HG03097 (cell line): ENCODE measurements around the gene RINL.

ENCODE experiments used
- ATAC-seq: cut with Tn5 transposase; IDR thresholded peaks from one replicate; pipeline ENCODE4 v1.9.1; 2021; ENCODE audit not compliant: unreplicated experiment, low FRiP score

Gene RINL

DNA sequence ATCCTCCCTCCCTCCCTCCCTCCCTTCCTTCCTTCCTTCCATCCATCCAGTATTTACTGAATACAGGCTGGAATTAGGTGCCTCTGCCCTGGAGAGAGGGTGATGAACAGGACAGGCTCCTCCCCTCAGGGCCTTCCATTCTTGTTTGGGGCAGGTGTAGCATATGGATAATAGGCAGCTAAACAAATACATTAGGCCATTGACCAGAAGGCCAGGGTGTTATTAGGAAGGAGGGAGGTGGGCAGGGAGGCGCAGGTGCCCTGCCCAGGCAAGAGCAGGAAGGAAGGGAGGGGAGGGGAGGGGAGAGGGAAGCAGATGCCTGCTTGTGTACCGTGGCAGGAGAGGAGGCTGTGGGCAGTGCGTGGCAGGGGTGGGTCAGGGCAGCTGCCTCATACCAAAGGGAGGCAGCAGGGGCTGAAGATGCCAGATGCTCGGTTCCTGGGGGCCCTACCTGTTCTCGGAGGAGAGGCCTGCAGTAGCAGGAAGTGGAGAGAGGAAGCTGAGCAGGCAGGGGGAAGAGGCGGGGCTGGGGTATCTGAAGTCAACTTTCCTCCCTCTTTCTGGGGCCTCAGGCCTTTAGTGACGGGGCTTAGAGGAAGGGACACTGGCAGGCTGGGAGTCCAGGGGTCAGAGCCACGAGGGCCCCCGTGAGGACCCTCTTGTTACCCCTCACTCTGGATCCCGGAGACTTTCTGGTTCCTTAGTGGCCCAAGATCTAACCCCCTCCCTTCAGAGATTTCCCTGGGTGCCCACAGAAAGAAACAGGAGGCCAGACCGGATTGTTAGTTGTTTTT, at the start of gene RINL:
Gene RINL, minus strand, starts transcription at position 495 of the 794 bp plus-strand sequence. CDS start 1,533 bp downstream, outside the sequence.
- no peak for ATAC-seq

DNA sequence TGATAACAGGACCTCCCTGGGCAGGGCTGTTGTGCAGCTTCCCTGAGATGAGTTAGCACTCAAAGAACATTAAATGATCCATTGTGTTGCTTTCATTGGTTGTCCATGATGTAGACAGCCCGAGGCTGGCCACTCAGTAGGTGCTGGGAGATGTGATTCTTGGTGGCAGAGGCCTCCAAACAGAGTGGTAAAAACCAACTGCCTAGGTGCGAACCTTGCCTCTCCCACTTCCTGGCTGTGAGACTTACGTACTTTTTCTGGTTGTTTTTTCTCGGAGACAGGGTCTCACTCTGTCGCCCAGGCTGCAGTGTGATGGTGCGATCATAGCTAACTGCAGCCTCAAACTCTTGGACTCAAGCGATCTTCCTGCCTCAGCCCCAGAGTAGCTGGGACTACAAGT, 46.3 kb upstream of the RINL start:
- no peak for ATAC-seq

DNA sequence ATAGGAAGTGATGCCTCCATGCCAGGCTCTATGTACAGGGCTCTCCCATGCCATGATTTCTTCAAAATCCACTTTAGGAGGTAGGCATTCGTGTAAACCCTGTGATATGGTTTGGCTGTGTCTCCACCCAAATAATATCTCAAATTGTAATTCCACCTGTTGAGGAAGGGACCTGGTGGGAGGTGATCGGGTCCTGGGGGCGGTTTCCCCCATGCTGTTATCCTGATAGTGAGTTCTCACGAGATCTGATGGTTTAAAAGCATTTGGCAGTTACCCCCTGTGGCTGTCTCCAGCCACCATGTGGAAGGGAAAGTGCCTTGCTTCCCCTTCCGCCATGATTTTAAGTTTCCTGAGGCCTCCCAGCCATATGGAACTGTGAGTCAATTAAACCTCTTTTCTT, 44.4 kb upstream of the RINL start:
- no peak for ATAC-seq

GRCh38 chr19:38921420-38922274, 43.6 kb upstream of the RINL start:
- ATAC-seq = no peak

- no peak for ATAC-seq
Measured at GRCh38 chr19:38920602-38921419, 42.7 kb upstream of the RINL start.

- no peak for ATAC-seq
Measured at GRCh38 chr19:38919837-38920601, 41.9 kb upstream of the RINL start.

DNA sequence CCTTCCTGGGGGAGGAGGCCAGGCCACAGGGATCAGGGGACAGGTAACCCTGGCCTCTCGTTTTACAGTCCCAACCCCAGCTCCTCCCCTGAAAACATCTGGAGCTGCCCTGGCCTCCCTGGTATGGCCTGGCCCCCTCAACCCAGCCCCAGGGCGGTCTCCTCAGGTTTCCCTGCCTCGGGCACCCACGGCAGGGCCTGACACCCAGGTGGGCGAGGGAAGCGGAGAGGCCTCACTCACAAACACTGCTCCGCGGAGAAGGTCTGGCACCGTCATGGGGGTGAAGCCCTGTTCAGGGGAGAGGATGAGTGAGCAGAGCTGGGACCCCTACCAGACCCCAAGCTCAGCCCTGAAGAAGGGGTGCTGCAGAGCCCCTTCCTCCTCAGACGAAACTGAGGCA, 40.5 kb upstream of the RINL start:
- no peak for ATAC-seq

- ATAC-seq = no peak
Measured at GRCh38 chr19:38917921-38918491, 39.9 kb upstream of the RINL start.

DNA sequence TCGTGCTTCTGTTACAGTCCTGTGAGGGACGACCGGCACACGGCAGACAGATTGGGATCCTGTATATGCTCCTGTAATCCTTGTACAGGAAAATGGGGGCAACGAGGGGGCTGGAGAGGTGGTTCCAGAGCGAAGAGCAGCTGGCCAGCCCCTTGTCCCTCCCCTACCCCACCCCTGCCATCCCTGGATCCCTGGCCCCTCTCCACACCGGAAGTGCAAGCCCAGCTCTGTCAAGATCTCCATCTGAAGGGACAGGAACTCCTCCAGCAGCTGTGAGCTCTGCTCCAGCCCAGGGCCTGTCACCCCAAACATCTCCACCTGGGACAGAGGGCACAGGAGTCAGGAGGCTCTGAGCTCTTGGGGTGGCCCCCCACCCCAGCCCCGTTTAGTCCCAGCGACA, 39.4 kb upstream of the RINL start:
- ATAC-seq = no peak

DNA sequence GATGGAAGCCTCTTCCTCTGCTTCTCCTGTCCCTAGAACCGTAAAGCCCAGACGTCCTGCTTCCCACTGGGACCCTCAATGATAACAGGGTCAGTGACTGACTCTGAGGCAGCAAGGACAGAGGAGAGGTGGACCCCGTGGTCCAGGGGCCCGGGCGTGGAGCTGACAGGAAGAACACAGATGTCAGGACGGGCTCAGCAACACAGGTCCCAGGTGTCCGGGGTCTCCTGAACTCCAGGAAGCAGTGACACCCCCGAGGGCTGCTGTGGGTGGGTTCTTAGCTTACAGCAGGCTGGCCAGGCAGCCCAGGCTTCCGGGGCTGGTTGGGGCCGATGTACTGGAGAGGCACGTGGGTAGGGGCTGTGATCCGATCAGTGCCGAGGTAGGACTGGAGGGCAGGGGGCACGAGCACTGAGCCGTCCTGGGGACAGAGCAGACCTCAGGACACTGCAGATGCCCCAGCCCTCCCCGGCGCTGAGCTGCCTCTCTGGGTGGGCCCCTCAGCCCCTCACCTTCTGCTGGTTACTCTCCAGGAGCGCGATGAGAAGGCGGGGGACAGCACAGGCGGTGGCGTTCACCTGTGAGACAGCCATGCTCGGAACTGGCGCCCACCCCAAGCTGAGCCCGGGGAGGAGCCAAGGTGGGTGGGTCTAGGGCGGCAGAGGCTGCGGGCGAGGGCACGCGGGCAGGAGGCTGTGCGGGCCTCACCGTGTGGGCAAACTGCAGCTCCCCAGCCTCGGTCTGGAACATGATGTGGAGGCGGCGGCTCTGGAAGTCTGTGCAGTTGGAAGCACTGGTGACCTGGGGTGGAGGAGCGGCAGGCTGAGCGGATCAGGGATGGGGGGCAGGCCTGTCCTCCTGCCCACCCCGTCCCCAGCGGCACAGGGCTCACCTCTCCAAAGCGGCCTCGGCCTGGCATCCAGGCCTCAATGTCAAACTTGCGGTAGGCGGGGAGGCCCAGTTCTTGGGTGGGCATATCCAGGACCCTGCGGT, 37.5 kb upstream of the RINL start:
- ATAC-seq = no peak

DNA sequence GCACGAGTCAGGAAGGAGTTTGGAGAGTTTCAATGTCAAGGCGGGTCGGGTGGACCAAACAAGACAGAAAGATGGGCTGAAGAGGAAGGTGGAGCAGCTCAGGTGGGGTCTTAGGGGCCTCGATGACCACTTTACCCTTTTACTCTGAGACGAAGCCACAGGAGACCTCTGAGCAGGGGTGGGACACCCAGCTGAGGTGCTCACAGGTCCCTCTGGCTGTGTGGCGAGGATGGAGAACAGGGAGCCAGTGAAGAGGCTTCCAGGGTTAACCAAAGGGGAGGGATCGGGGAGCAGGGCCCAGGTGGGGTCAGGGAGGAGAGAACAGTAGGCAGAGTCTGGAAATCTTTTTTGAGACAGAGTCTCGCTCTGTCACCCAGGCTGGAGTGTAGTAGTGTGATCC, 35.9 kb upstream of the RINL start:
- ATAC-seq = no peak

DNA sequence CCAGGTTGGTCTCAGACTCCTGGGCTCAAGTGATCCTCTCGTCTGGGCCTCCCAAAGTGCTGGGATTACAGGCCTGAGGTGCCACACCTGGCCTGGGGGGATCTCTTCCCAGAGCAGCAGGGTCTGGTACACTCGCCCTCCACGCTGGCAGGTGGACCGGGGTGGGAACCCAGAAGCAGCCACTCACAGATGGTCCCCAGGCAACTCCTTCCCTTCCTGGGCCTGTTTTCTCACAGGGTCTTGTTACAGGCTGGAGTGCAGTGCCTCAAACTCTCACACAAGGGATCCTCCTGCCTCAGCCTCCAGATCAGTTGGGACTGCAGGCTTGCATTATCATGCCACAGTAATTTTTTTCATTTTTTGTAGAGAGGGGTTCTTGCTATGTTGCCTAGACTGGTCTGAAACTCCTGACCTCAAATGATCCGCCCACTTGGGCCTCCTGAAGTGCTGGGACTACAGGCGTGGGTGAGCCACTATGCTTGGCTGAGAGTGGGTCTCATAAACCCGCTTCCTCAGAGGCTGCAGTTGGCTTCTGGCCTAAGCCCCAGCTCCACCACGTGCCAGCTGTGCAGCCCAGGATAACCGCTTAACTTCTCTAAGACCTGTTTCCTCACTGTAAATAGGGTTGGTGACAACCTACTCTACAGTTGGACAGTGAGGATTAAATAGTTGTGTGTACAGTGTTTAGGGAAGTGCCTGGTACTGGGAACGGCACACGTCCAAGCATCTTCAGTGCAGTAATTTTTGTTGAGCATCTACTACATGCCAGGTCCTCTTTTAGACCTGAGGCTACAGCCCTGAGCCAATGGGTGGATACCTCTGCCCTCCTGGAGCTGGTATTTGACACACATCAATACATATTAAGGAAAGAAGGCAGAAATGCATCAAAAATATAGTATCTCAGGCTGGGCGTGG, 34.8 kb upstream of the RINL start:
- ATAC-seq = no peak

GRCh38 chr19:38911388-38912001, 33.4 kb upstream of the RINL start:
- no peak for ATAC-seq

DNA sequence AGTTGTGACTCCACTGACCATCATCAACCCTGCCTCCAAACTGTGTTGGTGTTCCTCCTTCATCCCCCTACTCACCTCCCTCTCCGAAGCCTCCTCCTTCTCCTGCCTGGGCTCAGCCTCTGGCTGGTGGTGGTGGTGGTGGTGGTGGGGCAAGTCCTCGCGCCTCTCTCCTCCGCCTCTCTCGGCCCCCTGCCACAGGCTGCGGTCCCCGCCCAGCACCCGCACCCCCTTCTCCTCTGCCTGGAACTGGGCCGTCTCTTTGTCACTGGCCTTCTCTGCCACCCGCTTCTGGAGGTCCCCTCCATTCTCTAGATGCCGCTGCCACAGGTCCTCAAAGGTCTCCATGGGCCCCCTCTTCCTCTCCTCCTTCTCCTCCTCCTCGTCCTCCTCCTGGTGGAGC, 32.4 kb upstream of the RINL start:
- ATAC-seq = no peak

DNA sequence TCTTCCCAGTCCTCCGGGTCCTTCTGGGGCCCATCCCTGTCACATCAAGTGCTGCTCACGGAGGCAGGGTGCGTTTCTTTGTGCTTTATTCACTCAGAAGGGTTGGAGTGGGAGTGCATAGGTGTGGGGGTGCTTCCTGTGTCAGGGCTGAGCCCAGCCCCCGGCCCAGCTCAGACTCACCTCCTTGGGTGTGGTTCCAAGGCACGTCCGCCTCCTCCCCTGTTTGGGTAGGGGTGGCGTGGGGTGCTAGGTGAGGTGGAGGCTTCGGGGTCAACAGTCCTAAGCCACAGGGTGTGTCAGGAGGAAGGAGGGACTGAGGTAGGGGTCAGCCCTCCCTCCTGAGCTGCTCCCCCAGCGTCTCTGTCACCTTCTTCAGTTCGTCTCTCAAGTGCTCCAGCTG, 30.8 kb upstream of the RINL start:
- no peak for ATAC-seq

DNA sequence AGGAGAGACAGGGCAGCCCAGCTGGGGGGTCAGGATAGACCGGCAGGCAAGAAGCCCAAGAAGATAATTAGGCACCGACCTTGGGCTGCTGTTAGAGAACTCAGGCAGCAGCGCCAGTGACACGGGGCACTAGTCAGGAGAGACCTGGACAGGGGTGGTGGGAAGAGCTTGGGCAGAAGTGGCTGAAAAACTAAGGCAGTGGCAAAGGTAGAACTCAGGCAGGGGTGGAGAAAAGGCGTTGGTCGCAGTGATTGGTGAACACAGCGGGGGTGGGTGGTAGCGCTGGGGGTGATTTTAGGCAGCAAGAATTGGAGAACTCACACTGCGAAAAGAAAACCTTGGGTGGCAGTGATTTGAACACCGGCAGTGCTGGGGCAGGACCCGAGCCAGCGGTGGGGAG, 29.6 kb upstream of the RINL start:
- no peak for ATAC-seq

DNA sequence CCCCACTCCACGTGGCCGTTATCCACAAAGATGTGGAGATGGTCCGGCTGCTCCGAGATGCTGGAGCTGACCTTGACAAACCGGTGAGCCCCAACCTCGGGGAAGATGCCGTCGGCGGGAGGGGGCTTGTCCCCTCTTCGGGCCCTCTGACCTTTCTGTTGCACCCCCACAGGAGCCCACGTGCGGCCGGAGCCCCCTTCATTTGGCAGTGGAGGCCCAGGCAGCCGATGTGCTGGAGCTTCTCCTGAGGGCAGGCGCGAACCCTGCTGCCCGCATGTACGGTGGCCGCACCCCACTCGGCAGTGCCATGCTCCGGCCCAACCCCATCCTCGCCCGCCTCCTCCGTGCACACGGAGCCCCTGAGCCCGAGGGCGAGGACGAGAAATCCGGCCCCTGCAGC, 29.2 kb upstream of the RINL start:
- no peak for ATAC-seq
